OCI-LY3 (cell line): Measurements from ENCODE around the gene TRIM47.

Experiments
- CTCF ChIP-seq: fragments of 200-600, 300-600 bp; sonication (generic); IDR thresholded peaks from 2 replicates; pipeline ENCODE4 v1.5.1; 2014; ENCODE audit warnings: antibody characterized with exemption, low read length, low read depth
- EZH2phosphoT487 ChIP-seq: fragments of 200-600 bp; shearing (Covaris generic); IDR thresholded peaks from 2 replicates; pipeline ENCODE4 v1.6.1; 2018; ENCODE audit warnings: antibody characterized with exemption, mixed run types, low read depth

GRCh38 chr17:75849724-75850123 is 28.7 kb downstream of the TRIM47 start:
- TF ChIP-seq CTCF (no peak), EZH2phosphoT487 (no peak)
